ENCODE results near the gene IQCH. TPM values are rescaled to one million over a fixed set of nuclear protein-coding genes. Genes with fewer than 3 reads are reported as not detected.

The IQCH gene
- total RNA-seq, 4 donors from 2014 or later = 0.27 to 4.6 (median 1.1) TPM; not detected in 1

DNA sequence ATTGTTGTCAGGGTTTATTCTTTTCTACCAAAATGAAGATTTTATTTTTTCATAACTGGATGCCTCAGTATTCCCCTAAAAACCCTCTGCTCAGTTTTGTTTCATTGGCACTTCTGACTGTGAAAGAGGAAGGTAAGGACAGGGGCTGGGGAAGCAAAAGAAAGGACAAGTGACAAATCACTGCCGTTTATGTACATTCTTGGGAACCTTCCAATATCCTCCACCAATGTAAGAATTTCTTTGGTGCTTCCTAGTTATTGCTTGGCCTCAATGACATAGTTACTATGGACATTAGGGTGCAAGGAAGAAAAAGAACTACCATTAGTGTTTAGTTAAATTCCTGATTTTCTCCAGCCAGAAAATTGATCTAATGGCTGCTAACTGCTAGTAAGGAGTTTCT is 135.4 kb downstream of the IQCH start:
- ATAC-seq = no peak
- 38 to 45% methylated on average over 1 of the region's 1 CpG for WGBS, 2 donors (ENCODE audit: low coverage in 1 of 2)
- H3K27ac ChIP-seq = no peak overlapping the region
- no peak overlapping the region for H3K4me3 ChIP-seq
- no peaks in the 10 kb centered on the region for H3K36me3 ChIP-seq
- no peaks in the 10 kb centered on the region for H3K4me1 ChIP-seq
- no peaks in the 10 kb centered on the region for H3K9me3 ChIP-seq
- H3K27me3 ChIP-seq = no peaks in the 10 kb centered on the region
- TF ChIP-seq POLR2A (IDR thresholded peaks at IDR 0.05) = no peak
- TF ChIP-seq CTCF (IDR thresholded peaks at IDR 0.05) = no peak
- TF ChIP-seq EP300 (IDR thresholded peaks at IDR 0.05) = no peak
- no peak for TF ChIP-seq POLR2AphosphoS5 (IDR thresholded peaks at IDR 0.05)

GRCh38 chr15:67394873-67395639 is 140.5 kb downstream of the IQCH start:
- Histone ChIP-seq H3K36me3 (no peaks in the 10 kb centered on the region), H3K4me1 (no peaks in the 10 kb centered on the region), H3K27ac (no peak overlapping the region), H3K9me3 (no peaks in the 10 kb centered on the region), H3K27me3 (no peaks in the 10 kb centered on the region), H3K4me3 (no peak overlapping the region)
- WGBS, 2 donors (ENCODE audit: low coverage in 1 of 2) = 64 to 78% methylated on average over 9 of the region's 9 CpGs
- no peak for ATAC-seq
- TF ChIP-seq POLR2A (IDR thresholded peaks at IDR 0.05) (no peak), CTCF (IDR thresholded peaks at IDR 0.05) (no peak), EP300 (IDR thresholded peaks at IDR 0.05) (no peak), POLR2AphosphoS5 (IDR thresholded peaks at IDR 0.05) (no peak)

GRCh38 chr15:67396114-67396513 is 141.5 kb downstream of the IQCH start:
- ATAC-seq = no peak
- no peak overlapping the region for H3K4me3 ChIP-seq
- no peaks in the 10 kb centered on the region for H3K36me3 ChIP-seq
- H3K9me3 ChIP-seq = no peaks in the 10 kb centered on the region
- TF ChIP-seq POLR2A (IDR thresholded peaks at IDR 0.05) (no peak), EP300 (IDR thresholded peaks at IDR 0.05) (no peak), CTCF (IDR thresholded peaks at IDR 0.05) (no peak), POLR2AphosphoS5 (IDR thresholded peaks at IDR 0.05) (no peak)
- H3K27me3 ChIP-seq = no peaks in the 10 kb centered on the region
- no peak overlapping the region for H3K27ac ChIP-seq
- no peaks in the 10 kb centered on the region for H3K4me1 ChIP-seq
- 65 to 100% methylated on average over 1 to 4 of the region's 5 CpGs for WGBS, 2 donors (ENCODE audit: low coverage in 1 of 2)

- H3K27me3 ChIP-seq = no peaks in the 10 kb centered on the region
- H3K4me3 ChIP-seq = no peak overlapping the region
- no peaks in the 10 kb centered on the region for H3K36me3 ChIP-seq
- H3K27ac ChIP-seq = no peak overlapping the region
- 73 to 75% methylated on average over 1 of the region's 1 CpG for WGBS, 2 donors (ENCODE audit: low coverage in 1 of 2)
- TF ChIP-seq POLR2A (IDR thresholded peaks at IDR 0.05) (no peak), CTCF (IDR thresholded peaks at IDR 0.05) (no peak), POLR2AphosphoS5 (IDR thresholded peaks at IDR 0.05) (no peak), EP300 (IDR thresholded peaks at IDR 0.05) (no peak)
- H3K4me1 ChIP-seq = no peaks in the 10 kb centered on the region
- no peak for ATAC-seq
- no peaks in the 10 kb centered on the region for H3K9me3 ChIP-seq
These were observed 142.6 kb downstream of the IQCH start for GRCh38 chr15:67397139-67397538.

DNA sequence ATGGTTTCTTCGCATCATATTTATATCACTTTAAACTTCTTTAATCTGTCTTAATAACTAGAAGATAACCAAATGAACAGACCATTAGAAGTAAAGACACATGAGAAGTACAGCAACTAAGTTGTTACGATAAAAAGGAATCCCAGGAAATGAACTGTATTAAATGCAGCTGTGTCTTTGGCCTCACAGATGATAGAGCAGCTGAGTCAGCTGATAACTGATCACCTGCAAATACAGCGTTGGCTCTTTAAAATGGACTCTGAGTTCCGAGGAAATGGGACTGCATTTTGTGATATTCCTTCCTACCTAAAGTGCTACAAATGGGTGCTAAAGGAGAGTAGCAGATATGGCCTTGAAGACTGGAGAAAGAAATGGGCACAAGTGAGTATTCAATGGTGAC is 145.3 kb downstream of the IQCH start:
- Histone ChIP-seq H3K36me3 (no peaks in the 10 kb centered on the region), H3K4me3 (no peak overlapping the region), H3K27me3 (no peaks in the 10 kb centered on the region), H3K27ac (no peak overlapping the region), H3K9me3 (no peaks in the 10 kb centered on the region), H3K4me1 (peaks cover 0 to 10% (median 0%) of the 10 kb centered on the region in 3 donors)
- no peak for TF ChIP-seq EP300 (IDR thresholded peaks at IDR 0.05)
- TF ChIP-seq POLR2A (IDR thresholded peaks at IDR 0.05) = no peak
- TF ChIP-seq CTCF (IDR thresholded peaks at IDR 0.05) = no peak
- no peak for TF ChIP-seq POLR2AphosphoS5 (IDR thresholded peaks at IDR 0.05)
- ATAC-seq = no peak
- 79 to 82% methylated on average over 3 to 4 of the region's 4 CpGs for WGBS, 2 donors (ENCODE audit: low coverage in 1 of 2)
